Activated T-cell treated with anti-CD3 and anti-CD28 coated beads, Interleukin-2, amount 50 U/mL, for 24 hours (primary cell): ENCODE results near the gene WDR37.

Source experiments
- DNase-seq: peaks from one replicate; pipeline ENCODE4 v3.0.0-alpha.2; 2020
- H3K27ac Mint-ChIP-seq: 2 replicates; pipeline ENCODE4 v1.8.0; 2020; ENCODE audit warnings: mild to moderate bottlenecking, mixed read lengths
- H3K27me3 Mint-ChIP-seq: 2 replicates; pipeline ENCODE4 v1.8.0; 2020; ENCODE audit warnings: mixed read lengths
- H3K36me3 Mint-ChIP-seq: 2 replicates; pipeline ENCODE4 v1.8.0; 2020; ENCODE audit warnings: low read depth, mixed read lengths
- H3K4me1 Mint-ChIP-seq: 2 replicates; pipeline ENCODE4 v1.8.0; 2020; ENCODE audit warnings: low read depth, mixed read lengths
- H3K4me3 Mint-ChIP-seq: 2 replicates; pipeline ENCODE4 v1.8.0; 2020; ENCODE audit warnings: mild to moderate bottlenecking, moderate library complexity, mixed read lengths
- H3K9me3 Mint-ChIP-seq: 2 replicates; pipeline ENCODE4 v1.8.0; 2020; ENCODE audit warnings: mixed read lengths

WDR37 gene

GRCh38 chr10:1169981-1170866 lies 114.0 kb downstream of the WDR37 start:
- Mint-ChIP-seq H3K27ac (no peak overlapping the region), H3K27me3 (peaks cover 11% of the 10 kb centered on the region), H3K4me3 (no peak overlapping the region), H3K9me3 (no peaks in the 10 kb centered on the region), H3K36me3 (no peaks in the 10 kb centered on the region), H3K4me1 (no peaks in the 10 kb centered on the region)
- DNase-seq: no peak

GRCh38 chr10:1170867-1171180 lies 114.6 kb downstream of the WDR37 start:
- H3K4me1 Mint-ChIP-seq: no peaks in the 10 kb centered on the region
- H3K9me3 Mint-ChIP-seq: no peaks in the 10 kb centered on the region
- no peaks in the 10 kb centered on the region for H3K36me3 Mint-ChIP-seq
- H3K27me3 Mint-ChIP-seq: peaks cover 11% of the 10 kb centered on the region
- no peak overlapping the region for H3K27ac Mint-ChIP-seq
- DNase-seq: no peak
- no peak overlapping the region for H3K4me3 Mint-ChIP-seq

- Mint-ChIP-seq H3K4me3 (no peak overlapping the region), H3K27ac (no peak overlapping the region), H3K9me3 (no peaks in the 10 kb centered on the region), H3K27me3 (peaks cover 11% of the 10 kb centered on the region), H3K36me3 (no peaks in the 10 kb centered on the region), H3K4me1 (no peaks in the 10 kb centered on the region)
- DNase-seq: no peak
These were observed 115.0 kb downstream of the WDR37 start for GRCh38 chr10:1171182-1171581.

- no peaks in the 10 kb centered on the region for H3K4me1 Mint-ChIP-seq
- H3K9me3 Mint-ChIP-seq: no peaks in the 10 kb centered on the region
- H3K4me3 Mint-ChIP-seq: no peak overlapping the region
- no peak for DNase-seq
- H3K27ac Mint-ChIP-seq: no peak overlapping the region
- peaks cover 11% of the 10 kb centered on the region for H3K27me3 Mint-ChIP-seq
- no peaks in the 10 kb centered on the region for H3K36me3 Mint-ChIP-seq
These were observed 115.4 kb downstream of the WDR37 start for GRCh38 chr10:1171586-1171985.

GRCh38 chr10:1172256-1172984 lies 116.2 kb downstream of the WDR37 start:
- no peaks in the 10 kb centered on the region for H3K9me3 Mint-ChIP-seq
- peaks cover 9% of the 10 kb centered on the region for H3K27me3 Mint-ChIP-seq
- no peaks in the 10 kb centered on the region for H3K4me1 Mint-ChIP-seq
- H3K36me3 Mint-ChIP-seq: no peaks in the 10 kb centered on the region
- no peak overlapping the region for H3K4me3 Mint-ChIP-seq
- H3K27ac Mint-ChIP-seq: no peak overlapping the region
- DNase-seq: no peak

GRCh38 chr10:1173091-1173490 lies 116.9 kb downstream of the WDR37 start:
- H3K4me3 Mint-ChIP-seq: no peak overlapping the region
- H3K9me3 Mint-ChIP-seq: no peaks in the 10 kb centered on the region
- no peak overlapping the region for H3K27ac Mint-ChIP-seq
- H3K36me3 Mint-ChIP-seq: no peaks in the 10 kb centered on the region
- peaks cover 8% of the 10 kb centered on the region for H3K27me3 Mint-ChIP-seq
- H3K4me1 Mint-ChIP-seq: no peaks in the 10 kb centered on the region
- DNase-seq: no peak

- Mint-ChIP-seq H3K27ac (no peak overlapping the region), H3K9me3 (no peaks in the 10 kb centered on the region), H3K4me3 (no peak overlapping the region), H3K4me1 (no peaks in the 10 kb centered on the region), H3K27me3 (peaks cover 6% of the 10 kb centered on the region), H3K36me3 (no peaks in the 10 kb centered on the region)
- DNase-seq: no peak
These were observed 117.8 kb downstream of the WDR37 start for GRCh38 chr10:1174022-1174421.

- no peaks in the 10 kb centered on the region for H3K36me3 Mint-ChIP-seq
- no peak overlapping the region for H3K27ac Mint-ChIP-seq
- no peak for DNase-seq
- no peaks in the 10 kb centered on the region for H3K4me1 Mint-ChIP-seq
- H3K9me3 Mint-ChIP-seq: no peaks in the 10 kb centered on the region
- no peak overlapping the region for H3K4me3 Mint-ChIP-seq
- H3K27me3 Mint-ChIP-seq: peaks cover 1% of the 10 kb centered on the region
These were observed 119.9 kb downstream of the WDR37 start for GRCh38 chr10:1175956-1176565.

GRCh38 chr10:1177936-1178335 lies 121.8 kb downstream of the WDR37 start:
- Mint-ChIP-seq H3K9me3 (no peaks in the 10 kb centered on the region), H3K4me1 (no peaks in the 10 kb centered on the region), H3K27ac (no peak overlapping the region), H3K4me3 (no peak overlapping the region), H3K27me3 (no peaks in the 10 kb centered on the region), H3K36me3 (no peaks in the 10 kb centered on the region)
- DNase-seq: no peak

GRCh38 chr10:1178506-1178905 lies 122.3 kb downstream of the WDR37 start:
- Mint-ChIP-seq H3K27ac (no peak overlapping the region), H3K9me3 (no peaks in the 10 kb centered on the region)

GRCh38 chr10:1179346-1180070 lies 123.3 kb downstream of the WDR37 start:
- DNase-seq: no peak
- Mint-ChIP-seq H3K4me3 (no peak overlapping the region), H3K27ac (no peak overlapping the region), H3K4me1 (no peaks in the 10 kb centered on the region), H3K9me3 (no peaks in the 10 kb centered on the region), H3K27me3 (peaks cover 3% of the 10 kb centered on the region), H3K36me3 (no peaks in the 10 kb centered on the region)

More at GRCh38 chr10:1178506-1178905, 122.3 kb downstream of the WDR37 start:
- peaks cover 2% of the 10 kb centered on the region for H3K27me3 Mint-ChIP-seq
- DNase-seq: no peak
- H3K4me1 Mint-ChIP-seq: no peaks in the 10 kb centered on the region
- no peaks in the 10 kb centered on the region for H3K36me3 Mint-ChIP-seq
- H3K4me3 Mint-ChIP-seq: no peak overlapping the region

- Mint-ChIP-seq H3K4me3 (no peak overlapping the region), H3K27ac (no peak overlapping the region), H3K9me3 (no peaks in the 10 kb centered on the region), H3K36me3 (no peaks in the 10 kb centered on the region), H3K27me3 (peaks cover 3% of the 10 kb centered on the region), H3K4me1 (no peaks in the 10 kb centered on the region)
- no peak for DNase-seq
These were observed 124.0 kb downstream of the WDR37 start for GRCh38 chr10:1180071-1180730.

GRCh38 chr10:1180836-1181235 lies 124.7 kb downstream of the WDR37 start:
- no peaks in the 10 kb centered on the region for H3K36me3 Mint-ChIP-seq
- H3K27me3 Mint-ChIP-seq: peaks cover 3% of the 10 kb centered on the region
- H3K4me3 Mint-ChIP-seq: no peak overlapping the region
- H3K9me3 Mint-ChIP-seq: no peaks in the 10 kb centered on the region
- no peak for DNase-seq
- no peaks in the 10 kb centered on the region for H3K4me1 Mint-ChIP-seq
- no peak overlapping the region for H3K27ac Mint-ChIP-seq
